H1 (cell line): Measurements from ENCODE around the gene MYBL2. TPM values are rescaled to one million over a fixed set of nuclear protein-coding genes. Genes with fewer than 3 reads are reported as not detected.

ENCODE experiments used
- CTCF ChIA-PET: fragments of 300-600 bp; sonication (Branson Sonifier 250); formaldehyde crosslinking; loops from one replicate; lab custom pipeline; 2021; ENCODE audit not compliant: partially characterized antibody; lab: Charles Lee
- POLR2A ChIA-PET: fragments of 300-600 bp; sonication (Branson Sonifier 250); formaldehyde crosslinking; loops from one replicate; lab custom pipeline; 2021; ENCODE audit warnings: inconsistent platforms; ENCODE audit not compliant: partially characterized antibody; lab: Charles Lee
- DNase-seq, 2 experiments: peaks; one replicate each; pipeline versions ENCODE4 v3.0.0 to v3.0.0-alpha.2; 2010 to 2022; ENCODE audit warnings: low spot score in 2 of 2, low read depth in 1 of 2, mixed read lengths in 1 of 2
- FAIRE-seq: peaks from 2 replicates; lab custom pipeline; 2011; peaks lifted over from hg19 to GRCh38; lab: Jason Lieb, UNC
- H2AFZ ChIP-seq: 2 replicates; pipeline ENCODE4 v1.8.1; 2012; ENCODE audit warnings: low read length, inconsistent platforms
- H2AK5ac ChIP-seq: 2 replicates; pipeline ENCODE4 v1.6.1; 2013; ENCODE audit warnings: low read depth, low read length
- H2BK120ac ChIP-seq: replicated peaks from 2 replicates; pipeline ENCODE3; 2013; ENCODE audit warnings: low read depth, low read length, inconsistent platforms
- H2BK12ac ChIP-seq: 2 replicates; pipeline ENCODE4 v1.6.1; 2013; ENCODE audit warnings: low read depth, low read length
- H2BK15ac ChIP-seq: 2 replicates; pipeline ENCODE4 v1.6.1; 2013; ENCODE audit warnings: low read length
- H2BK20ac ChIP-seq: 2 replicates; pipeline ENCODE4 v1.6.1; 2013; ENCODE audit warnings: low read length
- H2BK5ac ChIP-seq: 2 replicates; pipeline ENCODE4 v1.6.1; 2013; ENCODE audit warnings: low read depth, low read length
- H3K14ac ChIP-seq: 2 replicates; pipeline ENCODE4 v1.6.1; 2013; ENCODE audit warnings: inconsistent platforms; ENCODE audit not compliant: insufficient read length
- H3K18ac ChIP-seq: 2 replicates; pipeline ENCODE4 v1.6.1; 2013; ENCODE audit warnings: low read length; ENCODE audit errors: extremely low read depth
- H3K23ac ChIP-seq: 2 replicates; pipeline ENCODE4 v1.6.1; 2013; ENCODE audit warnings: inconsistent platforms; ENCODE audit not compliant: insufficient read length
- H3K23me2 ChIP-seq: 2 replicates; pipeline ENCODE4 v1.6.1; 2013; ENCODE audit warnings: low read depth, low read length
- H3K27ac ChIP-seq: 2 replicates; pipeline ENCODE4 v1.6.1; 2011; ENCODE audit warnings: low read depth, low read length, inconsistent platforms
- H3K27me3 ChIP-seq, 4 experiments: replicated peaks in 1 of 4; 1 replicate in 1 of 4; 2 replicates in 3 of 4; pipeline versions ENCODE4 v1.6.1 to v1.8.1; 2011 to 2013; ENCODE audit warnings: low read length in 3 of 4, mild to moderate bottlenecking in 3 of 4, inconsistent platforms in 2 of 4, mixed read lengths in 2 of 4, moderate library complexity in 1 of 4; ENCODE audit not compliant: control insufficient read depth in 3 of 4, insufficient read depth in 3 of 4; ENCODE audit errors: extremely low read depth in 1 of 4
- H3K36me3 ChIP-seq, 4 experiments: 2 replicates each; pipeline versions ENCODE4 v1.6.1 to v1.8.1; 2011 to 2013; ENCODE audit warnings: mild to moderate bottlenecking in 4 of 4, low read length in 3 of 4, moderate library complexity in 2 of 4, control low read depth in 1 of 4, inconsistent platforms in 1 of 4; ENCODE audit not compliant: insufficient read depth in 4 of 4, control insufficient read depth in 2 of 4
- H3K4ac ChIP-seq: replicated peaks from 2 replicates; pipeline ENCODE3; 2013; ENCODE audit warnings: low read length, low read depth, mixed read lengths, inconsistent platforms; ENCODE audit not compliant: insufficient read length
- H3K4me1 ChIP-seq, 4 experiments: replicated peaks in 1 of 4; 1 replicate in 1 of 4; 2 replicates in 3 of 4; pipeline versions ENCODE4 v1.6.1 to v1.8.1; 2011 to 2013; ENCODE audit warnings: low read length in 3 of 4, inconsistent platforms in 2 of 4, mixed read lengths in 1 of 4; ENCODE audit not compliant: insufficient read depth in 4 of 4, control insufficient read depth in 3 of 4
- H3K4me2 ChIP-seq, 2 experiments: 2 replicates each; pipeline versions ENCODE4 v1.6.1 to v1.8.1; 2011 to 2013; ENCODE audit warnings: low read depth in 2 of 2, low read length in 2 of 2, control low read depth in 1 of 2, inconsistent platforms in 1 of 2, mild to moderate bottlenecking in 1 of 2; ENCODE audit not compliant: insufficient read depth in 1 of 2
- H3K4me3 ChIP-seq, 4 experiments: fragments of 200-600, 300-600 bp in 1 of 4; sonication (generic), shearing (Covaris generic), sonication (Bioruptor Twin) in 1 of 4; 2 replicates each; pipeline versions ENCODE4 v1.5.1 to v1.8.1; 2011 to 2016; ENCODE audit warnings: low read length in 4 of 4, low read depth in 3 of 4, control low read depth in 2 of 4, inconsistent platforms in 2 of 4, mild to moderate bottlenecking in 2 of 4, mixed read lengths in 1 of 4, moderate library complexity in 1 of 4; ENCODE audit not compliant: insufficient read depth in 2 of 4; ENCODE audit errors: extremely low read depth in 1 of 4
- H3K56ac ChIP-seq: replicated peaks from 2 replicates; pipeline ENCODE3; 2013; ENCODE audit warnings: low read depth, mild to moderate bottlenecking, mixed read lengths, low read length, inconsistent platforms; ENCODE audit not compliant: insufficient read length
- H3K79me1 ChIP-seq: 2 replicates; pipeline ENCODE4 v1.6.1; 2013; ENCODE audit warnings: low read depth, low read length, control low read depth
- H3K79me2 ChIP-seq, 2 experiments: 2 replicates each; pipeline versions ENCODE4 v1.6.1 to v1.8.1; 2012 to 2013; ENCODE audit warnings: low read length in 2 of 2, mild to moderate bottlenecking in 2 of 2, inconsistent platforms in 1 of 2; ENCODE audit not compliant: insufficient read depth in 2 of 2, control insufficient read depth in 1 of 2
- H3K9ac ChIP-seq, 4 experiments: replicated peaks in 1 of 4; 1 replicate in 1 of 4; 2 replicates in 3 of 4; pipeline versions ENCODE4 v1.6.1 to v1.8.1; 2011 to 2013; ENCODE audit warnings: low read depth in 3 of 4, low read length in 3 of 4, control low read depth in 2 of 4, mild to moderate bottlenecking in 2 of 4, moderate library complexity in 2 of 4, inconsistent platforms in 1 of 4; ENCODE audit errors: extremely low read depth in 1 of 4
- H3K9me3 ChIP-seq, 2 experiments: 2 replicates each; pipeline versions ENCODE4 v1.6.1 to v1.8.1; 2012 to 2013; ENCODE audit warnings: mild to moderate bottlenecking in 2 of 2, moderate library complexity in 2 of 2, control low read depth in 1 of 2, inconsistent platforms in 1 of 2, low read depth in 1 of 2, low read length in 1 of 2, mixed read lengths in 1 of 2; ENCODE audit not compliant: insufficient read depth in 2 of 2
- H4K20me1 ChIP-seq, 2 experiments: replicated peaks in 1 of 2; 2 replicates each; pipeline versions ENCODE3 to v1.8.1; 2011 to 2013; ENCODE audit warnings: inconsistent platforms in 2 of 2, low read length in 2 of 2, mild to moderate bottlenecking in 1 of 2; ENCODE audit not compliant: insufficient read depth in 2 of 2, control insufficient read depth in 1 of 2
- H4K5ac ChIP-seq: 2 replicates; pipeline ENCODE4 v1.6.1; 2013; ENCODE audit warnings: low read length, low read depth, mixed read lengths, inconsistent platforms; ENCODE audit not compliant: insufficient read length
- H4K8ac ChIP-seq: 2 replicates; pipeline ENCODE4 v1.8.0; 2013; ENCODE audit warnings: mild to moderate bottlenecking, moderate library complexity, low read length, inconsistent platforms; ENCODE audit not compliant: insufficient read depth; ENCODE audit errors: extremely low read depth
- H4K91ac ChIP-seq: replicated peaks from 2 replicates; pipeline ENCODE3; 2013; ENCODE audit warnings: low read length, mixed read lengths, inconsistent platforms; ENCODE audit not compliant: insufficient read length
- BCL11A ChIP-seq, 2 experiments: IDR thresholded peaks; one replicate each; pipeline ENCODE4 v1.6.1; 2011; ENCODE audit warnings: low read depth in 2 of 2, low read length in 2 of 2, mild to moderate bottlenecking in 2 of 2
- CREB1 ChIP-seq: IDR thresholded peaks from 2 replicates; pipeline ENCODE4 v1.6.1; 2012; ENCODE audit warnings: inconsistent platforms
- EGR1 ChIP-seq: IDR thresholded peaks from 2 replicates; pipeline ENCODE4 v1.6.1; 2011; ENCODE audit warnings: low read depth, low read length, borderline replicate concordance
- JUND ChIP-seq: IDR thresholded peaks from 2 replicates; pipeline ENCODE4 v1.6.1; 2011; ENCODE audit warnings: mild to moderate bottlenecking, improper control_type of control experiment, low read length
- KDM1A ChIP-seq: fragments of 200-600, 300-600 bp; sonication (generic); IDR thresholded peaks from 2 replicates; pipeline ENCODE4 v1.7.1; 2016; ENCODE audit warnings: mild to moderate bottlenecking, low read length, borderline replicate concordance
- NRF1 ChIP-seq: IDR thresholded peaks from 2 replicates; pipeline ENCODE4 v1.6.1; 2011; ENCODE audit warnings: mild to moderate bottlenecking, low read depth, low read length, improper control_type of control experiment
- PHF8 ChIP-seq: fragments of 200-600 bp; sonication (generic); conservative IDR thresholded peaks from 2 replicates; pipeline ENCODE4 v1.7.1; 2012; ENCODE audit warnings: low read depth, mild to moderate bottlenecking, inconsistent platforms, low read length, moderate library complexity
- POU5F1 ChIP-seq: IDR thresholded peaks from 2 replicates; pipeline ENCODE4 v1.6.1; 2011; ENCODE audit warnings: low read depth, mild to moderate bottlenecking, low read length, moderate library complexity
- RBBP5 ChIP-seq: IDR thresholded peaks from 2 replicates; pipeline ENCODE4 v1.7.1; 2012; ENCODE audit warnings: low read depth, mild to moderate bottlenecking, inconsistent platforms, low read length, moderate library complexity, borderline replicate concordance
- RFX5 ChIP-seq: IDR thresholded peaks from 2 replicates; pipeline ENCODE4 v1.6.1; 2011; ENCODE audit warnings: low read depth, low read length, improper control_type of control experiment, borderline replicate concordance
- SAP30 ChIP-seq: fragments of 300-600 bp; sonication (generic); IDR thresholded peaks from 2 replicates; pipeline ENCODE4 v1.7.1; 2012; ENCODE audit warnings: low read length, moderate library complexity, mild to moderate bottlenecking, inconsistent platforms; ENCODE audit not compliant: insufficient read depth, insufficient replicate concordance
- SIN3A ChIP-seq, 2 experiments: IDR thresholded peaks in 1 of 2; conservative IDR thresholded peaks in 1 of 2; 2 replicates each; pipeline ENCODE4 v1.6.1; 2011 to 2012; ENCODE audit warnings: low read length in 2 of 2, improper control_type of control experiment in 1 of 2, low read depth in 1 of 2, mild to moderate bottlenecking in 1 of 2
- SP2 ChIP-seq: IDR thresholded peaks from 2 replicates; pipeline ENCODE4 v1.6.1; 2012; ENCODE audit warnings: mild to moderate bottlenecking, low read length, inconsistent platforms
- SRF ChIP-seq: IDR thresholded peaks from 2 replicates; pipeline ENCODE4 v1.6.1; 2011; ENCODE audit warnings: mild to moderate bottlenecking, low read depth, low read length, moderate library complexity
- TAF1 ChIP-seq: IDR thresholded peaks from 2 replicates; pipeline ENCODE4 v1.6.1; 2011; ENCODE audit warnings: mild to moderate bottlenecking, low read depth, low read length
- TCF12 ChIP-seq: IDR thresholded peaks from 2 replicates; pipeline ENCODE4 v1.6.1; 2011; ENCODE audit warnings: low read depth, mild to moderate bottlenecking, low read length
- WGBS, 2 experiments: shearing (Covaris generic) in 1 of 2; methylation state at CpG; one replicate each; pipeline versions ENCODE4 v1.1.6 to v1.1.7; 2013 to 2015; ENCODE audit warnings: low lambda C conversion rate in 2 of 2, mixed read lengths in 2 of 2, inconsistent platforms in 1 of 2, low coverage in 1 of 2, missing lambda C conversion rate in 1 of 2; ENCODE audit not compliant: insufficient replicate concordance in 2 of 2, insufficient coverage in 1 of 2, insufficient read length in 1 of 2; ENCODE audit errors: extremely low coverage in 1 of 2, missing lambda C conversion rate in 1 of 2; 5-methylcytosine and 5-hydroxymethylcytosine counted together
- polyA plus RNA-seq, 7 experiments: library from polyadenylated mRNA; depleted of rRNA in 3 of 7; stranded (reverse) in 5 of 7; unstranded in 2 of 7; fragments of >200 nt in 5 of 7; fragments of 200-250 nt in 2 of 7; gene quantifications; 1 replicate in 5 of 7; 2 replicates in 1 of 7; 4 replicates in 1 of 7; pipeline versions ENCODE4 v1.2.1 to v1.2.3, GENCODE V29; 2011 to 2013; ENCODE audit warnings: missing spikeins in 2 of 7, mixed read lengths in 2 of 7
- total RNA-seq: library from RNA; stranded (reverse); fragmentation: NEBNext Ultra II Directional; extraction: Animal tissue kit (Norgen Biotek cat#: 25700); gene quantifications from 2 replicates; pipeline ENCODE4 v1.2.1, GENCODE V29; 2021

MYBL2 gene
- total and polyA plus RNA-seq, 2 of the 8 experiments (the other 6 are each of a cell fraction or from before 2014, with no cell fraction given), result 75.3 to 207 TPM

DNA sequence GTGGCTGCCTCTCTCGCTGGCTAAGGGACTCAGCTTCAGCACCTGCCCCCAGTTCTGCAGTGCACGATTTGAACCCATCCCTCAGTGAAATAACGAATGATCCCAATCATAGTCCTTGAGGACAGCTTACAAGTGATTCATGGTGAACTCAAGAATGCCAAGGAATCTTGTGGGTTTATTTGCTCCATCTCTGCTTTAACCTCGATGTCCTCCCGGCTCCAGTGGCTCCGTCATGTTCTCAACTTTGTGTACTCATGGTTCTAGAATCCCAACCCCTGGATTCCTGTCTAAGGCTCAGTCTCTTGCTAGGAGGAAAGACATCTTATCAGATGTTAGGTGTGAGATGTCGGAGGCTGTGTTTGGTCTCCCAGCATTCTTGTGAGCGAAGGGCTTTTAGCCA is 88.9 kb downstream of the MYBL2 start:
- Histone ChIP-seq H4K8ac (no peak overlapping the region), H2BK15ac (no peak overlapping the region), H2BK120ac (no peak overlapping the region), H2AK5ac (no peak overlapping the region), H3K27me3 (no peaks in the 10 kb centered on the region), H4K5ac (no peak overlapping the region), H3K4me1 (no peaks in the 10 kb centered on the region), H4K20me1 (no peaks in the 10 kb centered on the region), H3K4me3 (no peak overlapping the region), H3K9ac (no peak overlapping the region), H3K4me2 (no peak overlapping the region), H3K23me2 (no peaks in the 10 kb centered on the region), H3K18ac (no peak overlapping the region), H3K36me3 (no peaks in the 10 kb centered on the region), H3K27ac (no peak overlapping the region), H3K9me3 (no peaks in the 10 kb centered on the region), H4K91ac (no peak overlapping the region), H2BK12ac (no peak overlapping the region), H3K79me2 (no peaks in the 10 kb centered on the region), H3K4ac (no peak overlapping the region), H2AFZ (no peak overlapping the region), H2BK20ac (no peak overlapping the region), H3K79me1 (no peaks in the 10 kb centered on the region), H3K56ac (no peak overlapping the region), H2BK5ac (no peak overlapping the region), H3K14ac (no peak overlapping the region), H3K23ac (no peak overlapping the region)
- no peak for FAIRE-seq
- DNase-seq, result no peak
- 81% methylated on average over 7 of the region's 8 CpGs; no CpG with 5 or more reads in 1 of the 2 experiments for WGBS, 2 experiments
- CTCF ChIA-PET, result interaction anchor here (0.8 to 2.2 kb wide), 5 partner anchors 11 to 328 kb away, joined by 3 to 7 read pairs (median 5); no protein-coding TSS in a partner anchor
- POLR2A ChIA-PET, result no interaction called here
- no peak for TF ChIP-seq PHF8
- no peak for TF ChIP-seq SRF
- no peak for TF ChIP-seq SIN3A (conservative IDR thresholded peaks at IDR 0.05 in 1 of 2, IDR thresholded peaks at IDR 0.05 in 1 of 2; ENCODE audit: low read depth in 1 of 2, low read length in 2 of 2)
- TF ChIP-seq POU5F1, result no peak
- TF ChIP-seq BCL11A (IDR thresholded peaks at IDR 0.05; ENCODE audit: low read depth in 2 of 2, low read length in 2 of 2), result no peak
- TF ChIP-seq NRF1, result no peak
- TF ChIP-seq JUND, result no peak
- TF ChIP-seq KDM1A, result no peak
- TF ChIP-seq CREB1, result no peak
- TF ChIP-seq EGR1, result no peak
- TF ChIP-seq RBBP5, result no peak
- no peak for TF ChIP-seq RFX5
- no peak for TF ChIP-seq TCF12
- TF ChIP-seq SAP30, result no peak
- no peak for TF ChIP-seq SP2
- no peak for TF ChIP-seq TAF1
